ENCODE data around the gene IFITM1. TPM values are rescaled to one million over a fixed set of nuclear protein-coding genes. Genes with fewer than 3 reads are reported as not detected.
"Not testable (repeated sequence)": the region's sequence is repeated elsewhere in the genome, so short reads cannot be mapped to it uniquely, and the experiment has no call there.

Gene IFITM1
- total RNA-seq, 4 donors from 2014 or later: 29.9 to 138 (median 112) TPM

DNA sequence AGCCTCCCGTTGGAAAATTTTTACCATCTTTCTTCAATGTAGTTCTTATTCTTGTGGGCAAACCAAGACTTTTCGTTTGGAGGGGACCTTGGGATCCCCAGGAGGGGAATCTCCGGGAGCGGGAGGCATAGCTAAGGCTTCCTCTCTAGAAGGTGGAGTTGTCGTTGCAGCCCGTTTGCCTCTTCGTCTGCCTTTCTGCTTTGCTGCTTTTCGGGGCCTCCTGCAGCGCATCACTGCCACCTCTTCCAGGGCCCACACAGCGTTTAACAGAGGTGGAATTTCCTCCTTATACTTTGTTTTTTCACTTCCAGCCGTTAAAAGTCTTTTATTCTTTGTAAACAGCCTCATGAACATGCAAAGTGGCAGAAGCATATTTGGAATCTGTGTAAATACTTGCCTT lies 10.3 kb downstream of the IFITM1 start:
- H3K27me3 ChIP-seq: no peaks in the 10 kb centered on the region
- H3K9me3 ChIP-seq: no peaks in the 10 kb centered on the region
- peaks cover 12 to 56% (median 31%) of the 10 kb centered on the region in 3 donors for H3K4me1 ChIP-seq
- TF ChIP-seq POLR2A (IDR thresholded peaks at IDR 0.05): no peak
- TF ChIP-seq EP300 (IDR thresholded peaks at IDR 0.05): no peak
- TF ChIP-seq, protein P1, sequence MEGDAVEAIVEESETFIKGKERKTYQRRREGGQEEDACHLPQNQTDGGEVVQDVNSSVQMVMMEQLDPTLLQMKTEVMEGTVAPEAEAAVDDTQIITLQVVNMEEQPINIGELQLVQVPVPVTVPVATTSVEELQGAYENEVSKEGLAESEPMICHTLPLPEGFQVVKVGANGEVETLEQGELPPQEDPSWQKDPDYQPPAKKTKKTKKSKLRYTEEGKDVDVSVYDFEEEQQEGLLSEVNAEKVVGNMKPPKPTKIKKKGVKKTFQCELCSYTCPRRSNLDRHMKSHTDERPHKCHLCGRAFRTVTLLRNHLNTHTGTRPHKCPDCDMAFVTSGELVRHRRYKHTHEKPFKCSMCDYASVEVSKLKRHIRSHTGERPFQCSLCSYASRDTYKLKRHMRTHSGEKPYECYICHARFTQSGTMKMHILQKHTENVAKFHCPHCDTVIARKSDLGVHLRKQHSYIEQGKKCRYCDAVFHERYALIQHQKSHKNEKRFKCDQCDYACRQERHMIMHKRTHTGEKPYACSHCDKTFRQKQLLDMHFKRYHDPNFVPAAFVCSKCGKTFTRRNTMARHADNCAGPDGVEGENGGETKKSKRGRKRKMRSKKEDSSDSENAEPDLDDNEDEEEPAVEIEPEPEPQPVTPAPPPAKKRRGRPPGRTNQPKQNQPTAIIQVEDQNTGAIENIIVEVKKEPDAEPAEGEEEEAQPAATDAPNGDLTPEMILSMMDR (IDR thresholded peaks at IDR 0.05): no peak
- no peak for TF ChIP-seq POLR2AphosphoS5 (IDR thresholded peaks at IDR 0.05)
- WGBS, 2 donors (ENCODE audit: low coverage in 1 of 2): 51 to 54% methylated on average over 7 to 11 of the region's 11 CpGs
- no peak for ATAC-seq
- H3K27ac ChIP-seq: peak overlapping the region; percentile 8 to 88 (median 85)
- H3K4me3 ChIP-seq: no peak overlapping the region
- H3K36me3 ChIP-seq: no peaks in the 10 kb centered on the region

DNA sequence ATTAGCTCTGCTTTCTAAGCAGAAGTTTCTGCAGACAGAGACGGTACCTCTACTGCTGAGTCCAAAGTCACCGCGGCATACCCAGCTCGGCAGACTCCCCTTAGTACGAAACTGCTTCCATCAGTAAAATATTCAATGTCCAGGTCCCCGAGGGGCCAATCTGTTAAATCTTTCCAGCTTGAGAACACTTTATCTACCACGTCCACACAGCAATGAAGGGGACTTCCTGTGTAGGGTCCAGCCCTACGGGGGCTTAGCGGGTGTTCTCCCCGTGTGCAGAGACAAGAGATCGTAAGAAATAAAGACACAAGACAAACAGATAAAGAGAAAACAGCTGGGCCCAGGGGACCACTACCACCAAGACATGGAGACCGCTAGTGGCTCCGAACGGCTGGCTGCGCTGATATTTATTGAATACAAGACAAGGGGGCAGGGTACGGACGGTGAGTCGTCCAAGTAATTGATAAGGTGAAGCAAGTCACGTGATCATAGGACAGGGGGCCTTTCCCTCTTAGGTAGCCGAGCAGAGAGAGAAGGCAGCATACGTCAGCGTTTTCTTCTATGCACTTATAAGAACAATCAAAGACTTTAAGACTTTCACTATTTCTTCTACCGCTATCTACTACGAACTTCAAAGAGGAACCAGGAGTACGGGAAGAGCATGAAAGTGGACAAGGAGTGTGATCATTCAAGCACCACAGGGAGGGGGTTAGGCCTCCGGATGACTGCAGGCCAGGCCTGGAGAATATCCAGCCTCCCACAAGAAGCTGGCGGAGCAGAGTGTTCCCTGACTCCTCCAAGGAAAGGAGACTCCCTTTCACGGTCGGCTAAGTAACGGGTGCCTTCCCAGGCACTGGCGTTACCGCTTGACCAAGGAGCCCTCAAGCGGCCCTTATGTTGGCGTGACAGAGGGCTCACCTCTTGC lies 11.0 kb downstream of the IFITM1 start:
- not testable (repeated sequence) for ATAC-seq, H3K9me3 ChIP-seq, H3K36me3 ChIP-seq, H3K4me3 ChIP-seq, H3K27me3 ChIP-seq
- peak overlapping the region; percentile 85 to 88 (median 86) for H3K27ac ChIP-seq
- 33 to 39% methylated on average over 14 to 18 of the region's 34 CpGs for WGBS, 2 donors (ENCODE audit: low coverage in 1 of 2)
- H3K4me1 ChIP-seq: peaks cover 12 to 56% (median 31%) of the 10 kb centered on the region in 3 donors
- peak; percentile 33 for TF ChIP-seq POLR2AphosphoS5 (IDR thresholded peaks at IDR 0.05)

DNA sequence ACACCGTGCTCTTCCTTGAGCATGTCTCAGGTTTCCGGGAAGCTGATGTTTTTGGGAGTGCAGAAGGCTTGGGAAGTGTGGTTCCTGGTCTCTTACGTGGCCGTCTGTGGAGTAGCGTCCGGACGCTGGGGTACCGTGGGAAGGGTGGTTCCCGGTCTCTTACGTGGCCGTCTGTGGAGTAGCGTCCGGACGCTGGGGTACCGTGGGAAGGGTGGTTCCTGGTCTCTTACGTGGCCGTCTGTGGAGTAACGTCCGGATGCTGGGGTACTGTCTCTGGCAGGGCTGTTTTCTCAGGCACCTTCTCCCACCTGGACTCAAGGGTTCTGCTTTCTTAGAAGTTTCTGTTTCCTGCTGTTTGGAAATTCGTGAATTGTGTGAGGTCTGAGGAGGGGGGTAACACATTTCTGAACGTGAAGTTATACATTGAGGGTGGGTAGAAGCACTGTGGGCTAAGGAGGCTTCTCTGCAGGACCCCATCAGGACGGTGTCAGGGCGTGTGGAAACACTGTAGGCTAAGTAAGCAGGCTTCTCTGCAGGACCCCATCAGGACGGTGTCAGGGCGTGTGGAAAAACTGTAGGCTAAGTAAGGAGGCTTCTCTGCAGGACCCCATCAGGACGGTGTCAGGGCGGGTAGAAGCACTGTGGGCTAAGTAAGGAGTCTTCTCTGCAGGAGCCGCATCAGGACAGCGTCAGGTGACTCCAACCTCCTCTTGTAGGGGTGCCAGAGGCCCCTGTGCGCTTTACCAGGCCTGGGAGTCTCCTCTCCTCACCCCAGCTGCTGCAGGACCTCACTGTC lies 12.2 kb downstream of the IFITM1 start:
- H3K27ac ChIP-seq: peak overlapping the region; percentile 39 to 88 (median 85)
- whole genome bisulfite sequencing, 2 donors (ENCODE audit: low coverage in 1 of 2): 72 to 79% methylated on average over 12 to 30 of the region's 30 CpGs
- no peak for ATAC-seq
- TF ChIP-seq EP300 (IDR thresholded peaks at IDR 0.05): no peak
- TF ChIP-seq POLR2AphosphoS5 (IDR thresholded peaks at IDR 0.05): no peak
- no peaks in the 10 kb centered on the region for H3K27me3 ChIP-seq
- no peaks in the 10 kb centered on the region for H3K9me3 ChIP-seq
- no peak overlapping the region for H3K4me3 ChIP-seq
- no peaks in the 10 kb centered on the region for H3K36me3 ChIP-seq
- H3K4me1 ChIP-seq: peaks cover 12 to 56% (median 31%) of the 10 kb centered on the region in 3 donors

DNA sequence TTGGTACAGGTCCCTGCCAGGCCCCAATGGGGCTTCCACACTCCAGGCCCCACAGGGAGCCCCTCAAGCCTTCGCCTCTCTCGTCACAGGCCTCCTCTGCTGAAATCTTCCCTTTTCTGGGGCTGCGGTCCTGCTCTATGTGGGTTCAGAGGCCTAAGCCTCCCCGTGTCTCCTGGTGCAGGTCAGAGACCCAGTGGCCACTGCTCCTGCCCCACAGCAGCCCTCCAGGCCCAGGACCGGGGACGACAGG lies 12.7 kb downstream of the IFITM1 start:
- H3K4me3 ChIP-seq: no peak overlapping the region
- no peaks in the 10 kb centered on the region for H3K36me3 ChIP-seq
- no peaks in the 10 kb centered on the region for H3K9me3 ChIP-seq
- H3K4me1 ChIP-seq: peaks cover 12 to 56% (median 31%) of the 10 kb centered on the region in 3 donors
- no peaks in the 10 kb centered on the region for H3K27me3 ChIP-seq
- TF ChIP-seq, protein P1 (IDR thresholded peaks at IDR 0.05): no peak
- no peak for TF ChIP-seq EP300 (IDR thresholded peaks at IDR 0.05)
- no peak for ATAC-seq
- peak overlapping the region; percentile 39 to 88 (median 85) for H3K27ac ChIP-seq
- WGBS, 2 donors (ENCODE audit: low coverage in 1 of 2): no CpG with 5 or more reads among the region's 6 CpGs

DNA sequence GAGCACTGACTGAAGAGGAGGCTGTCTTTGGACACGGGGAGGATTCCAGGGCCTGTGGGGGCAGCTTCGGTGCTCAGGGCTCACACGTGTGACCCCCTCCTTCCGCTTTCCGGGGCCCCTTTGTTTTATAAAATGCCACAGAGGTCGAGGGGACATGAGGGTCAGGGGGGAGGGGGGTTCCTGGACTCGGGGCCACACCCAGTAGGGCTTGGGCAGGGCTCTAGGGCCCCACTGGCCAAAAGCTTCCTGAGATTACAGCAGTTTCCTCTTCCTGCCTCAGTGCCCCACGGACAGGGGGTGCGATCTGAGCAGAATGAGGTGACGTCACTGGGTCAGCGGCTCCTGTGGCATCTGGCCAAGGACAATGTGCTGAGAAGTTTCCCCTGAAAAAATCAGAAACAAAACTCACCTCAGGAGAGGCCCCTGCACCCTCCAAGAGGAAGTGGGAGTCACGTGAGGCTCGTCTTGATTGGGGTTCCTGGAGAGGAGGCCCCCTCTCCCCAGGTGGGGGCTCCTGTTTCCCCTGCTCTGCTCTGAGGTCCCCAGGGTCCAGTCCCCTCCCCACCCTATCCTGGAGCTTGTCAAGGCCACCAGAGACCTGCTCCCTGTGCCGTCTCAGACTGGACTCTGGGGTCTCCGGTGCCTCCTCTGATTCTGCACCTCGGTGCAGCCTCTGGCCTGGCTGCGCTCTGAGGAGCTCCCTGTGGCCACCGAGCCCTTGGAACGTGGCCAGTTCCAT lies 13.2 kb downstream of the IFITM1 start:
- no peaks in the 10 kb centered on the region for H3K27me3 ChIP-seq
- TF ChIP-seq POLR2A (IDR thresholded peaks at IDR 0.05) (no peak), POLR2AphosphoS5 (IDR thresholded peaks at IDR 0.05) (peak; percentile 12)
- H3K4me1 ChIP-seq: peaks cover 12 to 56% (median 31%) of the 10 kb centered on the region in 3 donors
- peak overlapping the region; percentile 39 to 88 (median 85) for H3K27ac ChIP-seq
- H3K36me3 ChIP-seq: no peaks in the 10 kb centered on the region
- ATAC-seq: peak; percentile 84
- no peaks in the 10 kb centered on the region for H3K9me3 ChIP-seq
- 40 to 60% methylated on average over 1 of the region's 19 CpGs for WGBS, 2 donors (ENCODE audit: low coverage in 1 of 2)
- H3K4me3 ChIP-seq: peak overlapping the region in 1 of 2 donors; percentile 24

DNA sequence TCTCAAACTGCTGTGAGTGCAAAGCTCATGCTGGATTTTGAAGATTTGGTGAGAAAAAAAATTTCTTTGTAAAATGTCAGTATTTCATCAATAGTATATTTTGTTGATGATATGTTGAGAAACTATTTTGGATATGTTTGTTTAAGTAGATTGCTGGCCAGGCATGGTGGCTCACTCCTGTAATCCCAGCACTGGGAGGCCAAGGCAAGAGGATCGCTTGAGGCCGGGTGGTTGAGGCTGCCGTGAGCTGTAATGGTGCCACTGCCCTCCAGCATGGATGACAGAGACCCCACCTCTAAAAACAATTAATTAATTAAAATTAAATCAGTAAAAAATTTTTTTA lies 13.7 kb downstream of the IFITM1 start:
- WGBS, 2 donors (ENCODE audit: low coverage in 1 of 2): 90 to 100% methylated on average over 3 of the region's 3 CpGs
- peaks cover 12 to 53% (median 31%) of the 10 kb centered on the region in 3 donors for H3K4me1 ChIP-seq
- H3K36me3 ChIP-seq: no peaks in the 10 kb centered on the region
- H3K27ac ChIP-seq: peak overlapping the region in 3 of 4 donors; percentile 85 to 88 (median 85)
- ATAC-seq: no peak
- peak overlapping the region in 1 of 2 donors; percentile 24 for H3K4me3 ChIP-seq
- no peaks in the 10 kb centered on the region for H3K9me3 ChIP-seq
- TF ChIP-seq, protein P1 (IDR thresholded peaks at IDR 0.05): no peak
- TF ChIP-seq POLR2A (IDR thresholded peaks at IDR 0.05): no peak
- TF ChIP-seq POLR2AphosphoS5 (IDR thresholded peaks at IDR 0.05): no peak
- no peak for TF ChIP-seq EP300 (IDR thresholded peaks at IDR 0.05)
- H3K27me3 ChIP-seq: no peaks in the 10 kb centered on the region
